Liver (tissue), 9 donors: ENCODE measurements around the gene CRISPLD2. TPM values are rescaled to one million over a fixed set of nuclear protein-coding genes. Genes with fewer than 3 reads are reported as not detected.

Experiments used
- DNase-seq: peaks from one replicate; pipeline ENCODE4 v3.0.0-alpha.2; 2017; ENCODE audit warnings: low spot score
- H3K27ac ChIP-seq, 2 donors: one replicate each; pipeline ENCODE4 v1.7.0; 2013; ENCODE audit warnings: inconsistent platforms in 2 of 2, low read length in 2 of 2, control low read depth in 1 of 2, low read depth in 1 of 2, mild to moderate bottlenecking in 1 of 2
- H3K27me3 ChIP-seq, 4 donors: one replicate each; pipeline versions ENCODE4 v1.6.1 to v1.7.0; 2013; ENCODE audit warnings: low read length in 3 of 4, inconsistent platforms in 1 of 4, mild to moderate bottlenecking in 1 of 4, moderate library complexity in 1 of 4; ENCODE audit not compliant: control insufficient read depth in 4 of 4, insufficient read depth in 4 of 4
- H3K36me3 ChIP-seq, 4 donors: one replicate each; pipeline versions ENCODE4 v1.6.1 to v1.7.0; 2013; ENCODE audit warnings: low read length in 3 of 4, mild to moderate bottlenecking in 3 of 4, low read depth in 1 of 4, moderate library complexity in 1 of 4; ENCODE audit not compliant: control insufficient read depth in 4 of 4, insufficient read depth in 3 of 4
- H3K4me1 ChIP-seq, 4 donors: one replicate each; pipeline versions ENCODE4 v1.6.1 to v1.7.0; 2013; ENCODE audit warnings: low read length in 3 of 4, mild to moderate bottlenecking in 3 of 4, moderate library complexity in 1 of 4; ENCODE audit not compliant: control insufficient read depth in 4 of 4, insufficient read depth in 4 of 4
- H3K4me3 ChIP-seq, 3 donors: one replicate each; pipeline versions ENCODE4 v1.6.1 to v1.7.0; 2013; ENCODE audit warnings: low read length in 3 of 3, control low read depth in 1 of 3, low read depth in 1 of 3, mild to moderate bottlenecking in 1 of 3
- H3K9ac ChIP-seq, 2 donors: one replicate each; pipeline ENCODE4 v1.7.0; 2013; ENCODE audit warnings: low read length in 2 of 2, mild to moderate bottlenecking in 2 of 2, moderate library complexity in 2 of 2, control low read depth in 1 of 2, low read depth in 1 of 2
- H3K9me3 ChIP-seq, 4 donors: one replicate each; pipeline versions ENCODE4 v1.6.1 to v1.7.0; 2013; ENCODE audit warnings: low read length in 3 of 4; ENCODE audit not compliant: control insufficient read depth in 4 of 4
- CTCF ChIP-seq: fragments of 150-350 bp; IDR thresholded peaks from 2 replicates; pipeline ENCODE4 v1.5.1; 2017; ENCODE audit warnings: improper control_type of control experiment, low read depth, low read length; ENCODE audit not compliant: missing input control
- EGR1 ChIP-seq, 2 donors: IDR thresholded peaks; 2 replicates each; pipeline ENCODE4 v1.6.1; 2016 to 2018; ENCODE audit warnings: antibody characterized with exemption in 2 of 2, low read depth in 2 of 2
- FOXA2 ChIP-seq: IDR thresholded peaks from 2 replicates; pipeline ENCODE4 v1.6.1; 2016; ENCODE audit warnings: antibody characterized with exemption
- GABPA ChIP-seq, 2 donors: IDR thresholded peaks in 1 of 2; conservative IDR thresholded peaks in 1 of 2; 2 replicates each; pipeline ENCODE4 v1.6.1; 2016; ENCODE audit warnings: antibody characterized with exemption in 2 of 2, mild to moderate bottlenecking in 1 of 2, moderate library complexity in 1 of 2
- HNF4A ChIP-seq, 2 donors: conservative IDR thresholded peaks; 2 replicates each; pipeline ENCODE4 v1.6.1; 2016; ENCODE audit warnings: antibody characterized with exemption in 2 of 2, mild to moderate bottlenecking in 2 of 2
- HNF4G ChIP-seq: IDR thresholded peaks from 2 replicates; pipeline ENCODE4 v1.6.1; 2016; ENCODE audit warnings: antibody characterized with exemption
- JUND ChIP-seq, 2 donors: IDR thresholded peaks; 2 replicates each; pipeline ENCODE4 v1.6.1; 2016; ENCODE audit warnings: antibody characterized with exemption in 2 of 2
- NR2F2 ChIP-seq: IDR thresholded peaks from 2 replicates; pipeline ENCODE4 v1.6.1; 2016; ENCODE audit warnings: antibody characterized with exemption
- RAD21 ChIP-seq, 2 donors: IDR thresholded peaks; 2 replicates each; pipeline ENCODE4 v1.6.1; 2016; ENCODE audit warnings: antibody characterized with exemption in 2 of 2, mild to moderate bottlenecking in 2 of 2
- RXRA ChIP-seq, 2 donors: IDR thresholded peaks; 2 replicates each; pipeline ENCODE4 v1.6.1; 2017 to 2018; ENCODE audit warnings: antibody characterized with exemption in 2 of 2, mild to moderate bottlenecking in 1 of 2
- SP1 ChIP-seq: IDR thresholded peaks from 2 replicates; pipeline ENCODE4 v1.6.1; 2018; ENCODE audit warnings: antibody characterized with exemption, mild to moderate bottlenecking
- TAF1 ChIP-seq: conservative IDR thresholded peaks from 2 replicates; pipeline ENCODE4 v1.6.1; 2016; ENCODE audit warnings: antibody characterized with exemption, mild to moderate bottlenecking
- YY1 ChIP-seq: IDR thresholded peaks from 2 replicates; pipeline ENCODE4 v1.6.1; 2016; ENCODE audit warnings: antibody characterized with exemption, mild to moderate bottlenecking
- WGBS: extraction: QIAGEN DNeasy Blood & Tissue Kit; methylation state at CpG from one replicate; pipeline ENCODE4 v1.1.7; 2013; 5-methylcytosine and 5-hydroxymethylcytosine counted together
- polyA plus RNA-seq, 2 donors: library from polyadenylated mRNA; stranded (reverse) in 1 of 2; unstranded in 1 of 2; fragments of 200-250 nt in 1 of 2; fragments of >200 nt in 1 of 2; fragmentation: Nextera tagmentation in 1 of 2; extraction: Ambion mirVana in 1 of 2; gene quantifications; one replicate each; pipeline versions ENCODE4 v1.2.1 to v1.2.3, GENCODE V29; 2013 to 2015
- total RNA-seq, 2 donors: library from RNA; depleted of rRNA; stranded (reverse); fragments of >200 nt; gene quantifications; one replicate each; pipeline ENCODE4 v1.2.3, GENCODE V29; 2014
- TF ChIP-seq, protein P1 (sequence below): IDR thresholded peaks from 2 replicates; pipeline ENCODE4 v1.6.1; 2016; ENCODE audit warnings: antibody characterized with exemption
- TF ChIP-seq, protein P2 (sequence below): IDR thresholded peaks from 2 replicates; pipeline ENCODE4 v1.6.1; 2016; ENCODE audit warnings: antibody characterized with exemption, mild to moderate bottlenecking
- TF ChIP-seq, protein P3 (sequence below): IDR thresholded peaks from 2 replicates; pipeline ENCODE4 v1.6.1; 2016; ENCODE audit warnings: antibody characterized with exemption
- TF ChIP-seq, protein P4 (sequence below): IDR thresholded peaks from 2 replicates; pipeline ENCODE4 v1.6.1; 2016; ENCODE audit warnings: antibody characterized with exemption
- donor health status: healthy.
- donor health status: healthy.
- donor health status: healthy.
- donor health status: healthy.
- donor health status: healthy.

CRISPLD2 gene
- total and polyA plus RNA-seq, 4 donors = 2.6 to 14.8 (median 4.1) TPM

DNA sequence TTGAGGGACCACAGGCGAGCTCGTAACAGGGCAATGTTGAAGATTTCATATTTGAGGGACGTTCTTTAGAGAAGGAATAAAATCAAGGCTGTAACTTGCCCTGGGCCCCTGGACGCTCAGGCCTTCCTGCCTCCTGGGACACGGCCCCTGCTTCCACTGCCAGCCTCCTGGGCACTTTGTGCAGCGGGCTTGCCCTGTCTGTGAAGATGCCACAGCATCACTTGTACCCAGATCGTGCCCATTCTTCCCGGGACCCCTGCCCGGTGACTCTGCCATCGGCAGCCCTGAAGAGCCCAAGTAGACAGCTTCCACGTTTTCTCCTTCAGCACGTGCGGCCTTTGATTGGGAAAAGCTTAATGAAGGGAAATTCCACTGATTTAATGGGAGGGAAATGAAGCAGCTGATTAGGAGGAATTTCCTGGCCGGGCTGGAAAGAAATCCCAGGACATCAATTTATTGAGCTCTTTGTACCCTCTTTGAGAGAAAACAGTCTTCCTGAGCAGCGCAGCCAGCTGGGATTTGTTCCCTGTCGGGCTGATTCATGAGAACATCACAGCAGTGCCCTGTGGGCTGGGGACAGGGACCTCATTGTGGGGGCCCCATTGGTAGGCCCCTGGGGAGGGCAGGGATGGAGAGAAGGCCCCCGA, 71.5 kb downstream of the CRISPLD2 start:
- no peak overlapping the region for H3K9ac ChIP-seq
- H3K27ac ChIP-seq = no peak overlapping the region
- H3K9me3 ChIP-seq = no peaks in the 10 kb centered on the region
- no peak for DNase-seq
- no peaks in the 10 kb centered on the region for H3K27me3 ChIP-seq
- no peak for TF ChIP-seq CTCF
- TF ChIP-seq SP1 = no peak
- TF ChIP-seq, protein P1, sequence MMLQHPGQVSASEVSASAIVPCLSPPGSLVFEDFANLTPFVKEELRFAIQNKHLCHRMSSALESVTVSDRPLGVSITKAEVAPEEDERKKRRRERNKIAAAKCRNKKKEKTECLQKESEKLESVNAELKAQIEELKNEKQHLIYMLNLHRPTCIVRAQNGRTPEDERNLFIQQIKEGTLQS = no peak
- TF ChIP-seq, protein P2, sequence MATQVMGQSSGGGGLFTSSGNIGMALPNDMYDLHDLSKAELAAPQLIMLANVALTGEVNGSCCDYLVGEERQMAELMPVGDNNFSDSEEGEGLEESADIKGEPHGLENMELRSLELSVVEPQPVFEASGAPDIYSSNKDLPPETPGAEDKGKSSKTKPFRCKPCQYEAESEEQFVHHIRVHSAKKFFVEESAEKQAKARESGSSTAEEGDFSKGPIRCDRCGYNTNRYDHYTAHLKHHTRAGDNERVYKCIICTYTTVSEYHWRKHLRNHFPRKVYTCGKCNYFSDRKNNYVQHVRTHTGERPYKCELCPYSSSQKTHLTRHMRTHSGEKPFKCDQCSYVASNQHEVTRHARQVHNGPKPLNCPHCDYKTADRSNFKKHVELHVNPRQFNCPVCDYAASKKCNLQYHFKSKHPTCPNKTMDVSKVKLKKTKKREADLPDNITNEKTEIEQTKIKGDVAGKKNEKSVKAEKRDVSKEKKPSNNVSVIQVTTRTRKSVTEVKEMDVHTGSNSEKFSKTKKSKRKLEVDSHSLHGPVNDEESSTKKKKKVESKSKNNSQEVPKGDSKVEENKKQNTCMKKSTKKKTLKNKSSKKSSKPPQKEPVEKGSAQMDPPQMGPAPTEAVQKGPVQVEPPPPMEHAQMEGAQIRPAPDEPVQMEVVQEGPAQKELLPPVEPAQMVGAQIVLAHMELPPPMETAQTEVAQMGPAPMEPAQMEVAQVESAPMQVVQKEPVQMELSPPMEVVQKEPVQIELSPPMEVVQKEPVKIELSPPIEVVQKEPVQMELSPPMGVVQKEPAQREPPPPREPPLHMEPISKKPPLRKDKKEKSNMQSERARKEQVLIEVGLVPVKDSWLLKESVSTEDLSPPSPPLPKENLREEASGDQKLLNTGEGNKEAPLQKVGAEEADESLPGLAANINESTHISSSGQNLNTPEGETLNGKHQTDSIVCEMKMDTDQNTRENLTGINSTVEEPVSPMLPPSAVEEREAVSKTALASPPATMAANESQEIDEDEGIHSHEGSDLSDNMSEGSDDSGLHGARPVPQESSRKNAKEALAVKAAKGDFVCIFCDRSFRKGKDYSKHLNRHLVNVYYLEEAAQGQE = peak; percentile 29
- no peak overlapping the region for H3K4me3 ChIP-seq
- no peaks in the 10 kb centered on the region for H3K36me3 ChIP-seq
- H3K4me1 ChIP-seq = peaks cover 3 to 15% (median 10%) of the 10 kb centered on the region in 4 donors
- WGBS = 84% methylated on average over 17 of the region's 17 CpGs

GRCh38 chr16:84892097-84892496, 72.3 kb downstream of the CRISPLD2 start:
- no peak for DNase-seq
- no peak overlapping the region for H3K9ac ChIP-seq
- no peaks in the 10 kb centered on the region for H3K9me3 ChIP-seq
- no peak overlapping the region for H3K27ac ChIP-seq
- H3K4me3 ChIP-seq = no peak overlapping the region
- no peaks in the 10 kb centered on the region for H3K36me3 ChIP-seq
- peaks cover 3 to 15% (median 10%) of the 10 kb centered on the region in 4 donors for H3K4me1 ChIP-seq
- no peaks in the 10 kb centered on the region for H3K27me3 ChIP-seq
- WGBS = 92% methylated on average over 10 of the region's 10 CpGs
- TF ChIP-seq NR2F2 (no peak), SP1 (no peak), CTCF (no peak), JUND (IDR thresholded peaks at IDR 0.05) (no peak), HNF4G (no peak), EGR1 (IDR thresholded peaks at IDR 0.05; ENCODE audit: low read depth in 2 of 2) (no peak), RAD21 (IDR thresholded peaks at IDR 0.05) (no peak), FOXA2 (no peak), YY1 (no peak), GABPA (IDR thresholded peaks at IDR 0.05 in 1 of 2, conservative IDR thresholded peaks at IDR 0.05 in 1 of 2) (no peak), TAF1 (no peak), RXRA (IDR thresholded peaks at IDR 0.05) (no peak), HNF4A (conservative IDR thresholded peaks at IDR 0.05) (no peak)
- TF ChIP-seq, protein P3, sequence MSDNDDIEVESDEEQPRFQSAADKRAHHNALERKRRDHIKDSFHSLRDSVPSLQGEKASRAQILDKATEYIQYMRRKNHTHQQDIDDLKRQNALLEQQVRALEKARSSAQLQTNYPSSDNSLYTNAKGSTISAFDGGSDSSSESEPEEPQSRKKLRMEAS = no peak
- TF ChIP-seq, protein P4, sequence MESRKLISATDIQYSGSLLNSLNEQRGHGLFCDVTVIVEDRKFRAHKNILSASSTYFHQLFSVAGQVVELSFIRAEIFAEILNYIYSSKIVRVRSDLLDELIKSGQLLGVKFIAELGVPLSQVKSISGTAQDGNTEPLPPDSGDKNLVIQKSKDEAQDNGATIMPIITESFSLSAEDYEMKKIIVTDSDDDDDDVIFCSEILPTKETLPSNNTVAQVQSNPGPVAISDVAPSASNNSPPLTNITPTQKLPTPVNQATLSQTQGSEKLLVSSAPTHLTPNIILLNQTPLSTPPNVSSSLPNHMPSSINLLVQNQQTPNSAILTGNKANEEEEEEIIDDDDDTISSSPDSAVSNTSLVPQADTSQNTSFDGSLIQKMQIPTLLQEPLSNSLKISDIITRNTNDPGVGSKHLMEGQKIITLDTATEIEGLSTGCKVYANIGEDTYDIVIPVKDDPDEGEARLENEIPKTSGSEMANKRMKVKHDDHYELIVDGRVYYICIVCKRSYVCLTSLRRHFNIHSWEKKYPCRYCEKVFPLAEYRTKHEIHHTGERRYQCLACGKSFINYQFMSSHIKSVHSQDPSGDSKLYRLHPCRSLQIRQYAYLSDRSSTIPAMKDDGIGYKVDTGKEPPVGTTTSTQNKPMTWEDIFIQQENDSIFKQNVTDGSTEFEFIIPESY = no peak
- TF ChIP-seq, protein P2 = no peak
- TF ChIP-seq, protein P1 = no peak
